Kidney epithelial cell (primary cell): ENCODE results near the gene PTTG1IP. TPM values are rescaled to one million over a fixed set of nuclear protein-coding genes. Genes with fewer than 3 reads are reported as not detected.

Experiments used
- DNase-seq: peaks from one replicate; pipeline ENCODE4 v3.0.0-alpha.2; 2010; ENCODE audit warnings: low read depth
- H3K27me3 ChIP-seq: 2 replicates; pipeline ENCODE4 v1.6.0; 2011; ENCODE audit warnings: low read length; ENCODE audit not compliant: control insufficient read depth, insufficient read depth
- H3K36me3 ChIP-seq: 2 replicates; pipeline ENCODE4 v1.5.1; 2011; ENCODE audit warnings: low read length; ENCODE audit not compliant: control insufficient read depth, insufficient read depth
- H3K4me3 ChIP-seq: 2 replicates; pipeline ENCODE4 v1.5.1; 2011; ENCODE audit warnings: low read depth, mild to moderate bottlenecking, control low read depth, low read length
- total RNA-seq: library from RNA; depleted of rRNA; stranded (reverse); fragments of >200 nt; gene quantifications from 2 replicates; pipeline ENCODE4 v1.2.3, GENCODE V29; 2015
- TF ChIP-seq, protein P1 (sequence below): IDR thresholded peaks from 2 replicates; pipeline ENCODE4 v1.5.1; 2011; ENCODE audit warnings: mild to moderate bottlenecking, moderate library complexity, low read length, control low read depth, inconsistent platforms; ENCODE audit not compliant: insufficient read depth, poor library complexity, severe bottlenecking

The PTTG1IP gene
- total RNA-seq, 1 donor from 2014 or later, result 538 TPM

DNA sequence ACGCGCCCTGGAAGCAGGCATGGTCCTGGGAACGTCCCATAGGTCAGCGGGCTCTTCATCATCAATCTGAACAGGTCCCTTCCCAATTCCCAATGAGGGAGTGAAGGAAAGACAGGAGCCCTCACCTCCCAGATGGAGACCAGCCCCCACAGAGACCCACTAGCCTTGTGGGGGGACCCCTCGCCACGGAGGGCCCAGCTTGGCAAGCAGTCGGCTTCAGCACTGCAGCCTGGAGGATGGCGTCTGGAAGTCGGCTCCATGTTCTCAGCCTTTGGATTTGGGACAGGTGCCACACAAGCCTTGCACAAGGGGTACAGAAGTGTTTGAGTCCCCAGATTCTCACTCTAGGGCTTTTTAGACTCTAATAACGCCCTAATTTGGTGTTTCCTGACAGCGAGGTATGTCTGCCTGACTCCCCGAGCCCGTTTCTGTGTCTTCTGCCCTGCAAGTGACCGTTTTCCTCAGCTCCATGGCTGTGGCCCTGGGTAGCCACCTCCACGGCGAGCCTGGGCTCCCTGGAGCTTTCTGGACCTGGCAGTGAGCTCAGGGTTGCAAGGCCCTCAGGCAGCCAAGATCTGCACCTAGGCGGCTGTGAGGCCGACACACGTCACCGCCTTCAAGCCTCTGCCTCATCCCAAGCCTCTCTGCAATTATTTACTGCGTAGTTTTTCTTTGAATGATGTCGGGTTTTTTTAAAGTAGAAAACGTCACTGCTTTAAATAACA lies 30.6 kb downstream of the PTTG1IP start:
- TF ChIP-seq, protein P1, sequence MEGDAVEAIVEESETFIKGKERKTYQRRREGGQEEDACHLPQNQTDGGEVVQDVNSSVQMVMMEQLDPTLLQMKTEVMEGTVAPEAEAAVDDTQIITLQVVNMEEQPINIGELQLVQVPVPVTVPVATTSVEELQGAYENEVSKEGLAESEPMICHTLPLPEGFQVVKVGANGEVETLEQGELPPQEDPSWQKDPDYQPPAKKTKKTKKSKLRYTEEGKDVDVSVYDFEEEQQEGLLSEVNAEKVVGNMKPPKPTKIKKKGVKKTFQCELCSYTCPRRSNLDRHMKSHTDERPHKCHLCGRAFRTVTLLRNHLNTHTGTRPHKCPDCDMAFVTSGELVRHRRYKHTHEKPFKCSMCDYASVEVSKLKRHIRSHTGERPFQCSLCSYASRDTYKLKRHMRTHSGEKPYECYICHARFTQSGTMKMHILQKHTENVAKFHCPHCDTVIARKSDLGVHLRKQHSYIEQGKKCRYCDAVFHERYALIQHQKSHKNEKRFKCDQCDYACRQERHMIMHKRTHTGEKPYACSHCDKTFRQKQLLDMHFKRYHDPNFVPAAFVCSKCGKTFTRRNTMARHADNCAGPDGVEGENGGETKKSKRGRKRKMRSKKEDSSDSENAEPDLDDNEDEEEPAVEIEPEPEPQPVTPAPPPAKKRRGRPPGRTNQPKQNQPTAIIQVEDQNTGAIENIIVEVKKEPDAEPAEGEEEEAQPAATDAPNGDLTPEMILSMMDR, result no peak
- peaks cover 27% of the 10 kb centered on the region for H3K27me3 ChIP-seq
- no peak overlapping the region for H3K4me3 ChIP-seq
- H3K36me3 ChIP-seq, result no peaks in the 10 kb centered on the region
- DNase-seq, result no peak

DNA sequence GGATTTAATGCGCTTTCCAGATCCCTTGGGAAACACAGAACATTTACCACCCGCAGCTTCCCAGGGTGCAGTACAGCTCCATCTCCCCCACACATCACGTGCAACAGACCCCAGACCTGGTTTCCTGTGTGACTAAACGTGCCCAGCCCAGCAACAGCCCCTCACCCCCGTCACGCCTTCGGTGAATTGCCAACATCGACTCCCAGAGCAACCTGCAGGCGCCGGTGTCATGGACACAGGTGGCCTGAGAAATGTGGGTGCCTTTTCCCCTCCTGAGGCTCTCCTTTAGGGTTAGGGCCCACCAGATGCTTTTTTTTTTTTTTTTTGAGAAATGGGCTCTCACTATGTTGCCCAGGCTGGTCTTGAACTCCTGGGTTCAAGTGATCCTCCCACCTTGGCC lies 31.4 kb downstream of the PTTG1IP start:
- no peak for DNase-seq
- Histone ChIP-seq H3K36me3 (no peaks in the 10 kb centered on the region), H3K4me3 (no peak overlapping the region), H3K27me3 (peaks cover 25% of the 10 kb centered on the region)
- TF ChIP-seq, protein P1, result no peak

DNA sequence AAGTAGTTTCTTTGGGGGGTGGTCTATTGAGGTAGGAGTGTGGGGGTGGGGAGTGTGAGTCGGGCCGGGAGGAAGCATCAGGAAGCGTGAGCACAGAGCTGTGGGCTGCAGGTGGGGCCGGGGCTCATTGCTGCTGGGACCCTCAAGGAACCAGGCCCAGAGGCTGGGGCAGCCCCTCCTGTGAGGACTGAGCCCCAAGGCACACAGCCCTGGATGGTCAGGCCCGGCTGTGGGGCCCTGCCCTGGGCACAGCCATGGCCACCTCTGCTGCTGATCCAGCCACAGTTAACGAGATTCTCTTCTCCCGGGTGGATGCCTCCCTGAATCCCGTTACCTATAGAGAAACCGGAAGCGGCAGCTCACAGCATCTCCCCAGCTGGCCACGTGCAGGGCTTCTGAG lies 32.7 kb downstream of the PTTG1IP start:
- TF ChIP-seq, protein P1, result no peak
- Histone ChIP-seq H3K36me3 (no peaks in the 10 kb centered on the region), H3K4me3 (no peak overlapping the region), H3K27me3 (peaks cover 29% of the 10 kb centered on the region)
- DNase-seq, result no peak

DNA sequence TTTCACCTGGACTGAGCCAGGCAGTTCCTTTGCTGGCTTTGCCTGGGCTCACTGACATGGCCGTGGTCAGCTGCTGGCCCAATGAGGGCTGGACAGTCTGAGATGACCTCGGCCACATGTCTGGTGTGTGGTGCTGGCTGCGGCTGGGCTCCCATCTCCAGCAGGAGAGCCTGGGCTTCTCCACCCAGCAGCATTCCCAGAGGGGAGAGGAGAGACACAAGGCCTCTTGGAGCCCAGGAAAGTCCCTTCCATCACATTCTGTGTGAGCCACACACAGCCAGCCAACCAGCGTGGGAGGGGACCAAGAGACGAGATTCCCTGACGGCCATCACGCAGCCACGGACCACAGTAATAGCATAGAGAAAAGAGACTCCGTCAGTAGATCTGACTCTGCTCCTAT lies 34.5 kb downstream of the PTTG1IP start:
- peaks cover 23% of the 10 kb centered on the region for H3K27me3 ChIP-seq
- H3K4me3 ChIP-seq, result no peak overlapping the region
- no peak for DNase-seq
- TF ChIP-seq, protein P1, result no peak
- no peaks in the 10 kb centered on the region for H3K36me3 ChIP-seq

DNA sequence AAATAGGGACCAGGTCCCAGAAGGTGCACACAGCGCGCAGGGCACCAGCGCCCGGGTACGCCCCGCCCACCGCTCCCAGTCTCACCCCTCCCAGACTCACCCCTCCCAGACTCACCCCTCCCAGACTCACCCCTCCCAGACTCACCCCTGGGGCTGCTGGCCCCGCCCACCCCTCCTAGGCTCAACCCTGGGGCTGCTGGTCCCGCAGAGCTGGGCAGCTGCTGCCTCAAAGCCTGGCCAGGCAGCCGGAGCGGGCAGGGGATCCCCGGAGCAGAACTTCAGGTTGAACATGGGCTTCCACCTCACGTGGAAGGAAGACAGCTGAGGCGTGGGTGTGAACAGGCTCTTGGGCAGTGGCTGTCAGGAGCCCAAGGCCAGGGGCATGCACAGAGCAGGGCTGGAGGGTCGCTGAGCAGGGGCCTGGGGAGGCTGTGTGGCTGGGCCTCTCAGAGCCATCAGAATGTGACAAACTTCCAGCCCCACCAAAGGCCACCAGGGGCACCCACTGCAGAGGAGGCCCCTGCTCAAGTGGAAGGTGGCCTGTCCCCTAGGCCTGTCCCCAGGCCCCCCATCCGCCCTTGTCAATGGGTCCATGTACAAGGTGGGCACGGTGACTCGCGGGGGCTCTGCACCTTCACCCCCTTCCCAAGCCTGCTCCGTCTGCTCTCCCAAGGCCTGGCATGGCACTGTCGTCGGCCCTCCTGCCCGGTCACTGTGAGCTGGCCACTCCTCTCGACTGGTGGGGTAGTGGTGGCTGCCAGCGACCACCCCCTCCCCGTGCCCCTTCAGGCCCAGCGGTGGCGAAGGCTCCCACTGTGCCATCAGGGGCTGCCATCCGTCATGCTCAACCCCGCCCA lies 35.2 kb downstream of the PTTG1IP start:
- TF ChIP-seq, protein P1, result no peak
- Histone ChIP-seq H3K4me3 (no peak overlapping the region), H3K36me3 (no peaks in the 10 kb centered on the region), H3K27me3 (peaks cover 23% of the 10 kb centered on the region)
- no peak for DNase-seq

DNA sequence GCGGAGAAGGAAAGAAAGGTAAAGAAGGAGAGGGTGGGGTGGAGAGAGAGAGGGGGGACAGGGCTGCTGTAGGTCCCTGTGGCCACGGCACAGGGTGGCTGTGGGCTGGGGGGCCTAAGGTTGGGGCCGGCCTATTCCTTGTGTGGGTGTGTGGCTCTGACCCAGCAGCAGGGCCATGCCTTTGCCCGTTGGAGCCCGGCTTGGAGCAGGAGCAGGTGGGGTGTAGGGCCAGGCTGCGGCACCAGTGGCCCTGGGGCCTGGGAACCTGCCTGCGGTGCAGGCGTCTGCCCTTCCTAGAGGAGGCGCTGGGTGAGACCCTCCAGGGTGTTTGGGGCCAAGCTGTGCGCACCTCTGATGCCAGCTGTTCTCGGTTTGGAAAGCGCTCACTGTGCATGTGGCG lies 36.0 kb downstream of the PTTG1IP start:
- Histone ChIP-seq H3K36me3 (no peaks in the 10 kb centered on the region), H3K4me3 (no peak overlapping the region), H3K27me3 (peaks cover 18% of the 10 kb centered on the region)
- TF ChIP-seq, protein P1, result no peak
- DNase-seq, result no peak
